Measurements from ENCODE around the gene MAML2.
"Not testable (repeated sequence)": the region's sequence is repeated elsewhere in the genome, so short reads cannot be mapped to it uniquely, and the experiment has no call there.

The MAML2 gene

DNA sequence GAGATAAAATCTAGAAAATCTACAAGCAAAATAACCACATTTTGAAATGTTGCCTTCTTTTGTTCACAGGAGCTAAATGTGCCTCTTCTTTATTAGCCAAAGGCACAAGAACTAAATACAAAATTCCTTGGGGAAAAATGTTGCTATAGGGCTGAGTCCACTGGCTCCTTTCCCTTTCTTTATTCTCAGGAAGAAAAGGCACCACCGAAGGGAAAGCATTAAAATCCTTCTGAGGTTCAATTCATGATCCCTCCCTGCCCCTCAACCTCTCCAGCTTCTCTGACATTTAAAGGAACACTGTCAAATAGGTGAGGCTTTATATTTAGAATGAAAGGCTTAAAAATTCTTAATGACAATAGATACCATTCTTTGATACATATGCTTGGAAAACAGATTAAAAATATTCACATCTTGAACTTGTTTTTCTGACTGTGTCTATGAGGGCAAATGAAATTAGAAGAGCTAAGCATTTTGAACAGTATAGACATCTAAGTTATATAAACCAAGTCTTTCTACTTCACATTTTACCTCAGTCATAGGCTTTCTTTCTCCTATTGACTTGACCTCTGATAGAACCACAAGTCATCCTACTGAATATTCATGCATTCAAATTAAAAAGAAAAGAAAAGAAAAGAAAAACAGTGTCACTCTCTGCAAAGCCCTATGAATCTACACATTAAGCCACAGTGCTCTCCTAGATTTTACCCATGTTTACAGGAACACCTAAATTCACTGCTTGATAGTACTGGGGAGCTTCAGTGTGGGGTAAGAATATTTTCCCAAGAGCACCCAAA is 148.2 kb downstream of the MAML2 start:
- H3K36me3 ChIP-seq (ENCODE audit: control insufficient read depth, insufficient read depth, low read length): no peaks in the 10 kb centered on the region
- H3K9ac ChIP-seq (ENCODE audit: low read depth, low read length): no peak overlapping the region
- H3K4me1 ChIP-seq (ENCODE audit: control insufficient read depth, insufficient read depth, low read length): peaks cover 47% of the 10 kb centered on the region
- no peak overlapping the region for H3K4me3 ChIP-seq (ENCODE audit: low read depth, low read length)
- peak overlapping the region; percentile 38 for H3K27ac ChIP-seq (ENCODE audit: low read depth, low read length)
- H3K27me3 ChIP-seq (ENCODE audit: control insufficient read depth, insufficient read depth, low read length): no peaks in the 10 kb centered on the region
- no peaks in the 10 kb centered on the region for H3K9me3 ChIP-seq (ENCODE audit: control insufficient read depth, insufficient read depth, low read length)

DNA sequence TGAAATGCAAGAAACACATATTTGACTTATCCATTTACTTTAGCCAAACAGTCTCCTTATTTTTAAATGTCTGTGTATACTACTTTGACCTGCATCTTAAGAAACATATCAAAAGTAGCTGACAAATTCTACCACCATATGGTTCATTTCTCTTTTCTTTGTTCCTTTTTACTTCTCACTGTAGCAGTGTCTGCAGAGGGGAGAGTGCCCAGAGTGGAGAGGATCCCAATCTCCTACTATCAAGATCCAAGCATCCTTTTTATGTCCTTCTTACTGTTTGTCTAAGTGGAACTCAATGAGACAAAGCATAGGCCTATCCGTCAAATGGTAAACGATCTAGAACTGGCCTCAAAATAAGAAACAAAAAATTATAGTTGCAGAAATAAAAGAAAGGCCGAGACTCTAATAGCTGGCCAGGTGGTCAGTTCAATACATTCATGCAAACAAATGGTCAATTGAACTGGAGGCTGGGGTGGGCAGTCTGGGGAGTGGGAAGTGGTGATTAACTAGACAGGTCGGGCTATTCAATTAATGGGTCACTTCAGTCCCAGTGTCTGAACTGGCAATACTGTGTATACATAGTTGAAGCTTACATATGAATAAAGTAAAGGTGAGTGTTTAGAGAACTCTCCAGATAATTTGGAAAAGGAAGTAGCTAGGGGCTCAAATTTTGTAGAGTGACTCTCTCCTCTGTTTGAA is 149.1 kb downstream of the MAML2 start:
- Histone ChIP-seq H3K4me1 (ENCODE audit: control insufficient read depth, insufficient read depth, low read length) (peaks cover 55% of the 10 kb centered on the region), H3K27ac (ENCODE audit: low read depth, low read length) (peak overlapping the region; percentile 38), H3K4me3 (ENCODE audit: low read depth, low read length) (no peak overlapping the region)

GRCh38 chr11:96191752-96192151 is 151.2 kb downstream of the MAML2 start:
- Histone ChIP-seq H3K36me3 (ENCODE audit: control insufficient read depth, insufficient read depth, low read length) (no peaks in the 10 kb centered on the region), H3K27ac (ENCODE audit: low read depth, low read length) (no peak overlapping the region), H3K27me3 (ENCODE audit: control insufficient read depth, insufficient read depth, low read length) (no peaks in the 10 kb centered on the region), H3K4me1 (ENCODE audit: control insufficient read depth, insufficient read depth, low read length) (peaks cover 48% of the 10 kb centered on the region), H3K9ac (ENCODE audit: low read depth, low read length) (no peak overlapping the region), H3K9me3 (ENCODE audit: control insufficient read depth, insufficient read depth, low read length) (no peaks in the 10 kb centered on the region), H3K4me3 (ENCODE audit: low read depth, low read length) (no peak overlapping the region)

More for the DNA sequence above, 149.1 kb downstream of the MAML2 start:
- H3K36me3 ChIP-seq (ENCODE audit: control insufficient read depth, insufficient read depth, low read length): no peaks in the 10 kb centered on the region
- H3K9me3 ChIP-seq (ENCODE audit: control insufficient read depth, insufficient read depth, low read length): no peaks in the 10 kb centered on the region
- no peak overlapping the region for H3K9ac ChIP-seq (ENCODE audit: low read depth, low read length)
- H3K27me3 ChIP-seq (ENCODE audit: control insufficient read depth, insufficient read depth, low read length): no peaks in the 10 kb centered on the region

DNA sequence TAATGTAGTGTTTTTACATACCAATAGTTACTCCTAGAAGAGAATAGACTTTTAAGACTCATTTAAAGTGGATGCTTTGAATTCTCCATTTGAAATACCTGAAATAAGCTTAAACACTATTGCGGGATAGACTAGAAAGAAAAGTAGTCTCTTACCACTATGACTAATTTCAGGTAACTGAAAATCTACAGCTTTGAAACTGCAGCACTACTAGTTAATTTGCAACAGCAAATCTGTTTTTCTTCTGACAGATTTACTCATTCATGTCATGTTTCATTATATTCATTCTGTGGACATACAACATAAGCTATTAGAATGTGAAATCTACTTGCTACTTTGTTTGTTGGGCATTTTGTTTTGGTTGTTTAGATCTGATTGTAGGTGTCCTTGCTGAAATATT is 153.6 kb downstream of the MAML2 start:
- Histone ChIP-seq H3K27me3 (ENCODE audit: control insufficient read depth, insufficient read depth, low read length) (no peaks in the 10 kb centered on the region), H3K36me3 (ENCODE audit: control insufficient read depth, insufficient read depth, low read length) (no peaks in the 10 kb centered on the region), H3K9ac (ENCODE audit: low read depth, low read length) (no peak overlapping the region), H3K4me3 (ENCODE audit: low read depth, low read length) (no peak overlapping the region), H3K4me1 (ENCODE audit: control insufficient read depth, insufficient read depth, low read length) (peaks cover 28% of the 10 kb centered on the region), H3K9me3 (ENCODE audit: control insufficient read depth, insufficient read depth, low read length) (no peaks in the 10 kb centered on the region), H3K27ac (ENCODE audit: low read depth, low read length) (no peak overlapping the region)

DNA sequence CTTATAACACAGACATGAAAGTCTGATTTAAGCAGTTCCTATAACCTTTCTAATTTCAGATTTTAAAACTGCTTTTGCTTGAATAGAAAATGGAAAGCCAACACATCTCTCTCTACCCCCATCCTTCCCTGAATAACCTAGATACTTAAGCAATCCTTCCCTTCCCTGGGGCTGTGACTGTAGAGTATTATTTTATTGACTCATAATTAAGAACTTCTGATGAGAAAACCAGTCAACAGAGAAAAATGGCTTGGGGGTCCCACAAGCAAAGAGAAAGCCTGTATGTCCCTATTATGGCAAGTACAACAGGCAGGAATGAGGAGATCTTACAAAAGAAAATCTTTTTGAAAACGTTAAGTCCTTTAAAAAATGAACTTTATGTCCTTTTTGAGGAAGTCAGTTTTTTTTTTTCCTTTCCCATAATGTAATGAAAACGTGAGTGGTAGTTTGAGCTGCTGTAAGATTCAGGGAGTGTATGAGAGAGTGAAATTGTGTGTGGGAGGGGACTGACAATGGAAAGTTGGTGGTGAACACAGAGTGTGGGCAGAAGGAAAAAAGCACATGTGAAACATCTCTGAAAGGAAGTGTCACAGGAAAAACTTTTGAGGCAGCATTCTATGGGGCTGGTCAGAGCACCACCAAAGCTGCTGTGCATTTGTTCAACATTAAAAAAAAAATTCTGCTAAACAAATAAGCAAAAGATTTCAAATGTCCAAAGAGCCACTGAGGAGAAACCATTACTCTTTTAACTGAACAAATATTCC is 154.6 kb downstream of the MAML2 start:
- peaks cover 22% of the 10 kb centered on the region for H3K4me1 ChIP-seq (ENCODE audit: control insufficient read depth, insufficient read depth, low read length)
- H3K27me3 ChIP-seq (ENCODE audit: control insufficient read depth, insufficient read depth, low read length): no peaks in the 10 kb centered on the region
- no peaks in the 10 kb centered on the region for H3K36me3 ChIP-seq (ENCODE audit: control insufficient read depth, insufficient read depth, low read length)
- no peak overlapping the region for H3K27ac ChIP-seq (ENCODE audit: low read depth, low read length)
- H3K4me3 ChIP-seq (ENCODE audit: low read depth, low read length): no peak overlapping the region; the same call in 1 of the 2 replicates
- no peak overlapping the region for H3K9ac ChIP-seq (ENCODE audit: low read depth, low read length)
- no peaks in the 10 kb centered on the region for H3K9me3 ChIP-seq (ENCODE audit: control insufficient read depth, insufficient read depth, low read length)

- H3K36me3 ChIP-seq (ENCODE audit: control insufficient read depth, insufficient read depth, low read length): no peaks in the 10 kb centered on the region
- no peak overlapping the region for H3K9ac ChIP-seq (ENCODE audit: low read depth, low read length)
- H3K27ac ChIP-seq (ENCODE audit: low read depth, low read length): no peak overlapping the region
- H3K9me3 ChIP-seq (ENCODE audit: control insufficient read depth, insufficient read depth, low read length): no peaks in the 10 kb centered on the region
- H3K27me3 ChIP-seq (ENCODE audit: control insufficient read depth, insufficient read depth, low read length): no peaks in the 10 kb centered on the region
- no peak overlapping the region; the same call in 1 of the 2 replicates for H3K4me3 ChIP-seq (ENCODE audit: low read depth, low read length)
- H3K4me1 ChIP-seq (ENCODE audit: control insufficient read depth, insufficient read depth, low read length): peaks cover 22% of the 10 kb centered on the region
Observed at GRCh38 chr11:96187822-96188221, 155.2 kb downstream of the MAML2 start.

DNA sequence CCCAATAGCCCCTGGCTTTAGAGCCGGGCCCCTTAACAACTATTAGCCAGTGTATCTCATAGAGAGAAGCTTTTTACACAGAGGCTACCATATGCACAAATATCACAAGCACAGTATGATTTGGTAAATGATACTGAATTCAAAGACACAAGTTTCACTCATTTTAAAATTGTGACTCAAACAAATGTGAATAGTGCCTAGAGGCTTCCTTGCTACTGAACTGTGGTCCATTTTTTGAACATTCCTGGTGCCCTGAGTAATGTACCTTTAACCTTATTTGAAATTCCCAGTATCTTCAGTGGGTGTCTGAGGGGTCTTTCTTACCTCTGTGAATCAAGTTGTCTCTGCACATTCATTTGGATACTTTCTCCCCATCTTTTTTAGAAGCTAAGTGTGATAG is 156.2 kb downstream of the MAML2 start:
- no peaks in the 10 kb centered on the region for H3K27me3 ChIP-seq (ENCODE audit: control insufficient read depth, insufficient read depth, low read length)
- no peak overlapping the region for H3K9ac ChIP-seq (ENCODE audit: low read depth, low read length)
- H3K4me3 ChIP-seq (ENCODE audit: low read depth, low read length): no peak overlapping the region
- H3K9me3 ChIP-seq (ENCODE audit: control insufficient read depth, insufficient read depth, low read length): no peaks in the 10 kb centered on the region
- H3K4me1 ChIP-seq (ENCODE audit: control insufficient read depth, insufficient read depth, low read length): peaks cover 30% of the 10 kb centered on the region
- no peaks in the 10 kb centered on the region for H3K36me3 ChIP-seq (ENCODE audit: control insufficient read depth, insufficient read depth, low read length)
- no peak overlapping the region for H3K27ac ChIP-seq (ENCODE audit: low read depth, low read length)

DNA sequence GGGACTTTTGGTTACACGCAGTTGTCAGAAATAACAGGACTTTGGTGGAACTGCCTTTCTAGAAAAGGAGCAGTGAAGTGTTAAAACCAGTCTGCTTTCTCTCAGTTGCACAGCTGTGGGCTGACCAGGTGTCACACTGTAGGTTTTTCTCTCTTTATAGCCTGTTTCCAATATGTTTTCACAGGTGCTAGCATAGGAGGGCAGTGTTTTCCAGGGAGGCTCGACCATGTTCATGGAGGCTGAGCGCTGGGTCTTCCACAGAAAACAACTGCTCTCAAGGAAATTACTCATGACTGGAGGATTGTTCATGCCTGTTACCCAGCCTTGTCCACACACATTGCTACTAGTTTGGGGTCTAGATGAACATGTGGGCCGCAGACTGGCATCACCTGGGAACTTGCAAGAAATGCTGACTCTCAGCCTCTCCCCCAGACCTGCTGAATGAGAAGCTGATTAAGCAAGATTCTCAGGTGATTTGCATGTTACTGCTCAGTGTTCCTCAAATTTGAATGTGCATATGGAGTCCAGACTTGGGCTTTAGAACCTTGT is 157.7 kb downstream of the MAML2 start:
- no peak overlapping the region for H3K9ac ChIP-seq (ENCODE audit: low read depth, low read length)
- H3K9me3 ChIP-seq (ENCODE audit: control insufficient read depth, insufficient read depth, low read length): no peaks in the 10 kb centered on the region
- H3K27me3 ChIP-seq (ENCODE audit: control insufficient read depth, insufficient read depth, low read length): no peaks in the 10 kb centered on the region
- peaks cover 42% of the 10 kb centered on the region for H3K4me1 ChIP-seq (ENCODE audit: control insufficient read depth, insufficient read depth, low read length)
- no peak overlapping the region for H3K27ac ChIP-seq (ENCODE audit: low read depth, low read length)
- no peak overlapping the region for H3K4me3 ChIP-seq (ENCODE audit: low read depth, low read length)
- H3K36me3 ChIP-seq (ENCODE audit: control insufficient read depth, insufficient read depth, low read length): no peaks in the 10 kb centered on the region

DNA sequence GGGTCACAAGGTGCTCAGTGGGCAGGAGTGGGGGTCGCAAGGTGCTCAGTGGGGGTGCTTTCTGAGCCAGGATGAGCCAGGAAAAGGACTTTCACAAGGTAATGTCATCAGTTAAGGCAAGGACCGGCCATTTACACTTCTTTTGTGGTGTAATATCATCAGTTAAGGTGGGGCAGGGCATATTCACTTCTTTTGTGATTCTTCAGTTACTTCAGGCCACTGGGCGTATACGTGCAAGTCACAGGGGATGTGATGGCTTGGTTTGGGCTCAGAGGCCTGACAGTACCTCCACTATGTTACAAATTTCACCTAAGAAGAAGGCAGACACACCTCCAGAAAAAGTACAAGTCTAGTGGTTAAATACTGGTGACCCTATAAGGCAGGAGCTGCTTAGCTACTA is 162.1 kb downstream of the MAML2 start:
- not testable (repeated sequence) for H3K36me3 ChIP-seq (ENCODE audit: control insufficient read depth, insufficient read depth, low read length); H3K27me3 ChIP-seq (ENCODE audit: control insufficient read depth, insufficient read depth, low read length); H3K9me3 ChIP-seq (ENCODE audit: control insufficient read depth, insufficient read depth, low read length); H3K9ac ChIP-seq (ENCODE audit: low read depth, low read length); H3K4me3 ChIP-seq (ENCODE audit: low read depth, low read length)
- H3K27ac ChIP-seq (ENCODE audit: low read depth, low read length): peak overlapping the region; percentile 76
- peaks cover 36% of the 10 kb centered on the region for H3K4me1 ChIP-seq (ENCODE audit: control insufficient read depth, insufficient read depth, low read length)

DNA sequence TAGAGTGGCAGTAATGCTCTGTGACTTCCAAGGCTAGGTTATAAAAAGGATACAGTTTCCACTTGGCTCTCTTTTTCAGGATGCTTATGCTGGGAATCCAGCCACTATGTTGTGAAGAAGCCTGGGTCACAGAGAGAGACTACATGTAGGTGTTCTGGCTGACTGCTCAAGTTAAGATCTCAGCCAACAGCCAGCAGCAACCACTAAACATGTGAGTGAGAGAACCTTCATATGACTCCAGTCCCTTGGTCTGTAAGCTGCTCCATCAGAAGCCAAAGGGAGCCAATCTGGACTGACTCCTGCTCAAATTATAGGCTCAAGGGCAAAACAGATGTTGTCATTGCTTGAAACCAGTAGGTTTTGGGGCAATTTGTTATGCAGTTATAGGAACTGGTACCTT is 162.7 kb downstream of the MAML2 start:
- Histone ChIP-seq H3K4me3 (ENCODE audit: low read depth, low read length) (no peak overlapping the region), H3K4me1 (ENCODE audit: control insufficient read depth, insufficient read depth, low read length) (peaks cover 32% of the 10 kb centered on the region), H3K9me3 (ENCODE audit: control insufficient read depth, insufficient read depth, low read length) (no peaks in the 10 kb centered on the region), H3K27ac (ENCODE audit: low read depth, low read length) (peak overlapping the region; percentile 66), H3K9ac (ENCODE audit: low read depth, low read length) (peak overlapping the region; percentile 55), H3K27me3 (ENCODE audit: control insufficient read depth, insufficient read depth, low read length) (no peaks in the 10 kb centered on the region), H3K36me3 (ENCODE audit: control insufficient read depth, insufficient read depth, low read length) (no peaks in the 10 kb centered on the region)

Data from HUES48 (cell line).